Inflammatory macrophage treated with lipopolysaccharide for 4 hours (primary cell): ENCODE data around the gene PASK.
A peak's percentile ranks its signal among the peaks of the same experiment; 100 is the strongest.

Experiments
- DNase-seq: peaks from one replicate; pipeline ENCODE4 v3.0.0-alpha.2; 2020

PASK gene

DNA sequence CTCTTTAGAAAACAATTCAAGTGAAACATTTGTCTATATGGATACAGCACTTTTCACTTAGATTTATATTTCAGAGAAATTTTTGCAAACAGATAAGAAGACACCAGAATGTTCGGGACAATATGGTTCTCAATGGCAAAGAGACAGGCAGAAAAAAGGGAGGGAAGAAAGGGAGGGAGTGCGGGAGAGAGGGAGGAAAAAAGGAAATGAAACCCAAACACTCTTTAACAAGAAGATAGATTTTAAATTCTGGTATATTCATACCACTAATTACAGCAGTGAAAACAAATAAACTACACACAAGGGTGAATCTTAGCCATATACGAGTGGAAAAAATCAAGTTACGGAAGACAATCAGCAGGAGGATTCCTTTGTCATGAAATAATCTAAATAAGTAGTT lies 3.0 kb downstream of the PASK start:
- DNase-seq = no peak

- no peak for DNase-seq
Observed at GRCh38 chr2:241142593-241142992, 6.7 kb downstream of the PASK start.

- DNase-seq = no peak
Observed at GRCh38 chr2:241142063-241142462, 7.2 kb downstream of the PASK start.

DNA sequence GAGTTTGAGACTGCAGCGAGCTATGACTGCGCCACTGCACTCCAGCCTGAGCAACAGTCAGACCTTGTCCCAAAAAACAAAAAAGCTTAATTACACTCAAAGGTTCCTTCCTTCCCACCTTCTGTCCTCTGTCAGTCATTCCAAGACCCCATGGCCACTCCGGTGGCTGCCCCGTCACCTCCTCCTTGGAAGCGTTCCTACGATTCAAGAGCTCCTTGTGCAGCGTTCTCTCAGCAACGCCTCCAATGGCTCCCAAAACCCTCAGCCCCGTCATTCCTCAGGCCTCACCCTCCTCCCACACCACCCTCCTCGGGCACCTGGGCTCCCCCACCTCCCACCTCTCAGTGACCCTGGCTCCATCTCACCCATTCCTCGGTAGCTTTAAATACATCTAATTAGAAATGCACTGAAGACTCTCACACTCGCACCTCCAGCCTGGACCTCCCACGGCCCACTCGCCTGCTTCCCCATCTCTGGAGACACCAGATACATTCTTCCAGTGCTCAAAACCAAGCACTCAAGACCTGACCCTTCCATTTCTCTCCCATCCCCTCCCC lies 8.0 kb downstream of the PASK start:
- DNase-seq = no peak

DNA sequence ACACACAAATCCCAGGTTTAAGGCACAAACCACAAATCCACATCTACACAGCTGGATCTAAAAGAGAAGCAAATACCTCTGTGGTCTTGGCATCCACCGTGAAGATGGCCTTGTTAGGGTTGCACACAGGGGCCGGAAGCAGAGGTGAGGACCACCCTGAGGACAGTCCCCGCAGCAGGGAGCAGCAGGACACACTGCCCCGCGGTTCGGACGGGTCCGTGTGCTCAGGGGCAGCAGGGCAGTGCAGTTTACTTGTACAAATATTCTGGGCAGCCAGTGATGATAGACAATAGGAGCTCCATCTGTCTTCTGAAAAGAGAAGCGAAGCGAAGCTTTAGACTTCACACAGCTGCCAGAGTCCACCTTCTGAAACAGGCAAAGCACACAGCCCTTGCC lies 8.8 kb downstream of the PASK start:
- no peak for DNase-seq

DNA sequence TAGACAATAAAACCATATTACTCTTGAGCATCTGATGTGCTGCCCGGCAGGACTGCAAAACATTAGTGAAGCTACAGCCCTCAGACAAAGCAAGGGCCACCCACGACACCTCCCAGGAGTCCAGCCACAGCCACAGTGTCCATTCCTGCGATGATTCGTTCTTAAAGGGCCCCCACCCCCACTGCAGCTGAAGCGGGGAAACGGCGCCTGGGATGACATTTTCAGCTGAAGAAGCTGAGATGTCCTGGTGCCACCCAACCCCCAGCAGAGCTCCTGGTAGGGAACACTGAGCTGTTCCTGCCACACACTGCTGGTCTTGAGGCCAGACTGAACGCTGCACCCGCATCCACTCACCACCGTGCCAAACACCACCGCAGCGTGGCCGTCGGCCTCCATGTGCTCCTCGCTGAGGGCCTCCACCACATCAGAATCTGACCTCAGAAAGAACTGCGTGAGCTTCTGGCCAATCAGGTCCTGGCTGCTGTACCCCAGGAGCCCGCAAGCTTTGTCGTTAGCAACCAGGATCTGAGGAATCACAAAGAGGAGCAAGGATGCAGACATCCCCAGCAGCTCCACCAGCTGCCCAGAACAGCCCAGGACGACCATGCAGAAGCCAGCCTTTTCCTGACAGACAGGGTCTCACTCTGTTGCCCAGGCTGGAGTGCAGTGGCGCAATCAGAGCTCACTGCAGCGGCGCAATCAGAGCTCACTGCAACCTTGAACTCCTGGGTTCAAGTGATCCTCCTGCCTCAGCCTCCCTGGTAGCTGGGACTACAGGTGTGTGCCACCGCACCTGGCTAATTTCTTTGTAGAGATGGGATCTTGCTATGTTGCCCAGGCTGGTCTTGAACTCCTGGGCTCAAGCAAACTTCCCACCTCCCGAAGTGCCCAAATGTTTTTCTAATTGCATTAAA lies 9.5 kb downstream of the PASK start:
- no peak for DNase-seq

- no peak for DNase-seq
Observed at GRCh38 chr2:241138471-241138870, 10.8 kb downstream of the PASK start.

DNA sequence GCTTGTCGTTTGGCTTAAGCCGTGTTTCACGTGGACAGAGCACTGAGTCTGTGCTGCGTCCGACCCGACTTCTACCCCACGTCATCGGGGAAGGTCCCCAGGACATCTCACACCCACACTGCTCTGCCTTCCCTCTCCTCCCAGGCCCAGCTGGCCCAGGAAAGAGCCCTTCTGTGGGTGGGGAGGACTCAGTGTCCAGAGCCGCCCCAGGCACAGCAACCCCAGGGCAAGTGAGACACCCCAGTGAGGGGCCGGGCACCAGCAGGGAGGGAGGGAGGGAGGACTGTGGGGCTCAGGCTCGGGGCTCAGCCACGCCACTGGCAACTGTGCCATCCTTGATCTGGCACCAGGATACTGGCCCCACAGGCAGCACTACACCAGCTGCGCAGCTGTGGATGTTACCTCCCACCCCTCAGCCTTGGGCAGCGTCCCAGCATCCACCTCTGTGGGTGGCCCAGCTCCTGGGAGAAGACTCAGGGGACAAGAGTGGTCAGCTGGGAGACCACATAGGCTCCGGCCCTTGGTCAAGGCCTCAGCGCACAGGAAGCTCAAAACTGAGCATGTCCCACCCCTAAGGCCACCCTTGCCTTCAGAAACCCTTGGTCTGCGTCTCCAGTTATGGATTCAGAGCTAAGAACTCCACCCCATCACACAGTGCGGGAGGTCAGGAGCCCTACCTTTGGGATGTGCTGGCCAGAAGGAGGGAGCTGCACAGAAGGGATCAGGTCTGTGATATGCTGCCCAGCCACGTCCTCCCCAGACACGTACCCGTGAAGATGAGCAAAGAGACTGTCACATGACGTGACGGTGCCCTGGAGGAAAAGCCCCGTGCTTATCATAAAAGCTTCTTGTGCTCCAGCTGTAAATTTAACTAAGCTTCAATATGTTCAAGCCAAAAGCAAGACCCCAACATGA lies 11.7 kb downstream of the PASK start:
- no peak for DNase-seq

- no peak for DNase-seq
Observed at GRCh38 chr2:241136661-241137260, 12.5 kb downstream of the PASK start.

DNA sequence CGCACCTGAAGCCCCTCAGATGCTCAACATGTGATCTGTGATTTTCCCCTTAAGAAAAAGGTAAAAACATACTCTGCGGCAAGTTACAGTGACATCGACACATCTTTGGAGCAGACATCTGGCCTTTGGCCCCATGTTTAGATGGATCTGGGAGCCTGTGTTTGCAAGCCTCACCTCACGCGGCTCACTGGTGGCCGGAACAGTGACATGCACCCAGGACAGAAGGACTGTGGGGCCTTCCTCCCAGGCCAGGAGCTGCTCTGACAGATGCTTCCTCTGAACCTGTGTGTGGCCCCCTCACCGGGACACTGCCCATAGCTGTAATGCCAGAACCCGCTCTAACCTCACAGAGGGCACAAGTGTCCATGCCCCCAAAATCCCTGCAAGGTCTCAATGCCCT lies 13.1 kb downstream of the PASK start:
- no peak for DNase-seq

GRCh38 chr2:241135737-241136136 lies 13.5 kb downstream of the PASK start:
- no peak for DNase-seq

- DNase-seq = no peak
Observed at GRCh38 chr2:241134711-241135110, 14.6 kb downstream of the PASK start.

DNA sequence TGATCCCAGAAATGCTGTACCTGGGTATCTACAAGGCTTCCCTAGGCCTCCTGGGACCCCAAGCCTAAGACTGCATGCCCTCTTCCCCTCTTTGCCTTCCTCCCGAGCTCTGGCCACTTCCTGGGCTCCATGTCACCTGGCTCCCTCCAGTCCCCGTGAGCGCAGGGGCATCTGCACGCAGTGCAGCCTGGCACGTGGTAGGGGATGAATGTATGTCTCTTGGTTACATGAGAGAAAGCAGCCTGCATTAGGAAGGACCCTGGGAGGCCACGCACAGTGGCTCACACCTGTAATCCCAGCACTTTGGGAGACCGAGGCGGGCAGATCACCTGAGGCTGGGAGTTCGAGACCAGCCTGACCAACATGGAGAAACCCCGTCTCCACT lies 15.8 kb downstream of the PASK start:
- DNase-seq = no peak

GRCh38 chr2:241132538-241133435 lies 16.5 kb downstream of the PASK start:
- DNase-seq = no peak

GRCh38 chr2:241131531-241131930 lies 17.7 kb downstream of the PASK start:
- DNase-seq = no peak

DNA sequence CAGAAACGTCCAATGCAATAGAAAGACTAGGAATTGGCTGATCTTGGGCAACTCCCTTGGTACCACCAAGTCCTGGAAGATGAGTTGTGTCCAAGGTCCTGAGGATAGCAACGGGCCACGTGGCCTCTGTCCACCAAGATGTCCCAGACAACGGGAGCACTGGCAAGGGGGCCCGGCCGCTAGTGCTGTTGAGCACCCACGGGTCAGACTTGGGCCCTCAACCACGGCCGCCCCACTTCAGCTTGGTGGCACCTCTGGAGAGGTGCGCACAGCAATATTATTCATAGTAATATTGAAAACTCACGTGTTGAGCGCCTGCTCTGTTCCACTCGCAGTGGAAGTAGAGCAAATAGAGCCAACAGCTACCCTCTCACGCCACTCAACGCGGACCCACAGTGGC lies 19.0 kb downstream of the PASK start:
- no peak for DNase-seq

DNA sequence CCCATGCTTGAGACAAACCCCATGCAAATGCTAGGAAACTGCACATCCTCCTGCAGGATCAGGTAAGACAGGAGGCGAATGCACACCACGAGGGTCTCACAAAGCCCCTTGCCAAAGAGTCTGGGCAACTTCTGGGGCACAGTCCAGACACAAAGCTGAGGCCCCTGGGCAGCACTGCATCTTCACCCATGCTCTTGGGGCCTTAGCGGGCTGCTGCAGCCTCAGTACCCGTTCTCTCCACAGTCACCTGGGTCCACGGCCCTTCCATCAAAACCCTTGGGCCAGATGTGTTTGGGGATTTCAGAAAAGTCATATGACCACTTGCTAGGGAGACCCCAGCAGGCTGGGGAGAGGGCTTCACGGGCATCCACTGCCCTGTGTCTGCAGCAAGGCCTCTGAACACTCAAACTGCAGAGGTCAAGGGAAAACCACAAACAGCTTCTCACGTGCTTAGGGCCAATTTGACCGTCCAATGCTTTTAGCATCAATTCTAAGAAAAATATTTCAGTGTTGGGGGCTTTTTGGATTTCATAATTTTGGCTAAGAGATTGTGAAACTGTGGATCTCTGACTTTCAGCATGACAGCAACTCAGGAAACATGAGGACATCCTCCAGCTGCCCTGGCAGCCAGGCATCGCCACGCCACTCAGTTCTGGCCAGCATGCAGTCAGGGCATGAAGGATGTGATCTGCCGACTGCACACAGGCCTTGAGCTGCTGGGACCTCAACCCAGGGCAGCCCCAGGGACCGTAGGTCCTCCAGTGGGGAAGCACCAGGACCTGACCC lies 20.0 kb downstream of the PASK start:
- peak; percentile 37 for DNase-seq

DNA sequence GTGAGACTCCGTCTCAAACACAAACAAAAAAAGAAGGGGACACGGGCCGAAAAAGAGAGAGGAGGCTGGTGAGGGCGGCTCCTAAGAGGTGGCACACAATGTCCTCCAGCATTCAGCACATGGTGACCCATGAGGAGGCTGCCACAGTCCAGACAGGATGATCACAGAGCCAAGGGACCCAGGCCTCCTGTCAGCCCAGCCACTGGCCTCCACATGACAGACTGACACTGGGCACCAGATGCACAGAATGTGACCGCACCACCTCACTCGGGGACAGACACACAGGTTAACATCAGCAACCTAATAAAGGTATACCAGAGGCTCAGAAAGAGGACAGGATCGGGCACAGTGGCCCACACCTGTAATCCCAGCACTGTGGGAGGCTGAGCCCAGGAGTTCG lies 21.0 kb downstream of the PASK start:
- DNase-seq = no peak

DNA sequence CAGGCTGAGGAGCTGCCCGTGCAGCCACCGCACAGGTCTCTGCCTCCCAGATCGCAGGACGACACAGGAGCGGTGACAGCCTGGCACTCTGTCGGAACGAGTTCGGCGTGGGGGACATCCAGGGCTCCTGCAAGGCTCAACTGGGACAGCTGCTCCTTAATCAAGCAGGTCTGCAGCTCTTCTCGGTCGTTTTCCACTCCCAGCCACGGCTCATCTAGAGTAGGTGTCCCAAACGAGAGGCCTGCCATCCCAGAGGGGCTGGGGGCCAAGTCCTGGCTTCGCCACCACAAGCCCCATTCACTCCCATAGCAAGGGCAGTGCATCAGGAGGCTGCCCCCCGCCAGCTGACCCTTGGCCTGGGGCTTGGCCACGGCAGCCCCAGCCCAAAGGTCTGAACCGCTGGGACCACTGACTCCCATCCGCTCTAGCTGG lies 22.5 kb downstream of the PASK start:
- DNase-seq = no peak

DNA sequence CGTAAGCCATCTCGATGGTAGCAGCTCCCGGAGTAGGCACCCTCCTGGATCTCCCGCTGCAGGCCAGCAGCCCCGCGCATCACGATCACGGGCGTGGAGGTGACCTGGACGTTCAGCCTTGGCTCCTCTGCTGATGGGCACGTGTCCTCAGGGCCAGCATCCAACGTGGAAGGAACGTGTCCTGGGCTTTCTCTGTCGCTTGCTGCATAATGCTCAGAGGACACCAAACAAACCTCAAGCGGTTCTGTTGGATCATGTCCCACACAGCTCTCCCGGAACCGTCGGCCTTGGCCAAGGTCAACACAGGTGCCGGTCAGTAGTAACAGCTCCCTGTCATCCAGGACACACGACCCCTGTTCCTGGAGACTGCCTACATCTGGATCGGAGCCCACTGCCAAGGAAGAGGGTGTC lies 23.1 kb downstream of the PASK start:
- DNase-seq = no peak

DNA sequence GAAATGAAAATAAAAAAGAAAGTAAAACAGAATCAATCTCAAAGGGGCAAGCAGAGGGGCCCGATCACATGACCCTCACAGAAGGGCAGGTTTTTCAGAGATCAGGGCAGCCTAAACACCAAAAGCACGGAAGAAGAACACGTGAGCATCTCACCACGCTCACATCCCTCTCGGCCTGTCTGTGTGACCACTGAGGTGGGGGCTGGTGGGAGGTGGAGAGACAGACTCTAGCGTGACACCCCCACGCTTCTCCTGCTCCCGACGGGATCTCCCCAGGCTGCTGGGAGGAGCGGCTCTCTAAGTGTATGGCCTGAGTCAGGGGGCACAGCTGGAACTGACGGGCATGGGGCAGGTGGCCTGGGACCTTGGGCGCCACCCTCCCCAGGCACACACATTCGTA lies 23.6 kb downstream of the PASK start:
- no peak for DNase-seq
